Endodermal cell (in vitro differentiated cells): ENCODE measurements around the gene OBSCN. TPM values are rescaled to one million over a fixed set of nuclear protein-coding genes. Genes with fewer than 3 reads are reported as not detected.

Experiments
- DNase-seq: peaks from one replicate; pipeline ENCODE4 v3.0.0-alpha.2; 2017
- H3K27ac ChIP-seq: 2 replicates; pipeline ENCODE4 v1.5.1; 2013; ENCODE audit warnings: mild to moderate bottlenecking, low read depth, low read length, moderate library complexity
- H3K27me3 ChIP-seq: 2 replicates; pipeline ENCODE4 v1.6.1; 2013; ENCODE audit warnings: mild to moderate bottlenecking, low read length, moderate library complexity; ENCODE audit not compliant: insufficient read depth, control insufficient read depth, poor library complexity, severe bottlenecking
- H3K36me3 ChIP-seq: 2 replicates; pipeline ENCODE4 v1.7.0; 2013; ENCODE audit warnings: mild to moderate bottlenecking, low read length, moderate library complexity; ENCODE audit not compliant: control insufficient read depth, insufficient read depth
- H3K4me1 ChIP-seq: one replicate; pipeline ENCODE4 v1.7.0; 2013; ENCODE audit warnings: low read length; ENCODE audit not compliant: control insufficient read depth, insufficient read depth
- H3K4me3 ChIP-seq: 2 replicates; pipeline ENCODE4 v1.5.1; 2013; ENCODE audit warnings: mild to moderate bottlenecking, low read length, moderate library complexity
- H3K9ac ChIP-seq: 2 replicates; pipeline ENCODE4 v1.6.1; 2013; ENCODE audit warnings: mild to moderate bottlenecking, low read length, moderate library complexity; ENCODE audit not compliant: poor library complexity, severe bottlenecking; ENCODE audit errors: extremely low read depth
- H3K9me3 ChIP-seq: 2 replicates; pipeline ENCODE4 v1.6.1; 2013; ENCODE audit warnings: mild to moderate bottlenecking, low read length, moderate library complexity; ENCODE audit not compliant: control insufficient read depth
- H3K27ac Mint-ChIP-seq: 2 replicates; pipeline ENCODE4 v1.8.0; 2020; ENCODE audit warnings: mixed read lengths
- H3K27me3 Mint-ChIP-seq: 2 replicates; pipeline ENCODE4 v1.8.0; 2021; ENCODE audit warnings: mild to moderate bottlenecking, mixed read lengths; ENCODE audit not compliant: insufficient read depth
- H3K36me3 Mint-ChIP-seq: 2 replicates; pipeline ENCODE4 v1.8.0; 2020; ENCODE audit warnings: low read depth, mixed read lengths
- H3K4me1 Mint-ChIP-seq: 2 replicates; pipeline ENCODE4 v1.8.0; 2020; ENCODE audit warnings: mixed read lengths
- H3K4me3 Mint-ChIP-seq: 2 replicates; pipeline ENCODE4 v1.8.0; 2020; ENCODE audit warnings: mild to moderate bottlenecking, moderate library complexity, mixed read lengths
- H3K9me3 Mint-ChIP-seq: 2 replicates; pipeline ENCODE4 v1.8.0; 2020; ENCODE audit warnings: mild to moderate bottlenecking, mixed read lengths
- CTCF ChIP-seq: fragments of 200-600 bp; sonication (generic); conservative IDR thresholded peaks from 2 replicates; pipeline ENCODE4 v1.5.0; 2021; ENCODE audit warnings: antibody characterized with exemption, mild to moderate bottlenecking
- WGBS, 2 experiments: methylation state at CpG; one replicate each; pipeline versions ENCODE4 v1.1.5 to v1.1.7; 2013; ENCODE audit warnings: missing lambda C conversion rate in 2 of 2, mixed read lengths in 1 of 2; ENCODE audit not compliant: insufficient coverage in 1 of 2, insufficient read length in 1 of 2; 5-methylcytosine and 5-hydroxymethylcytosine counted together
- long read RNA-seq, 4 experiments: library from polyadenylated mRNA in 2 of 4; library from RNA in 1 of 4; library from capped mRNA in 1 of 4; stranded (forward) in 3 of 4; unstranded in 1 of 4; transcript quantifications; one replicate each; pipeline ENCODE4 v2.0.0, GENCODE V29; 2020 to 2021; ENCODE audit warnings: inconsistent platforms in 1 of 4
- polyA plus RNA-seq, 2 experiments: library from polyadenylated mRNA; stranded (reverse); fragments of 50-300 nt; gene quantifications; one replicate each; pipeline ENCODE4 v1.2.3, GENCODE V29; 2013
- total RNA-seq, 2 donors: library from RNA; stranded (reverse); fragmentation: NEBNext Ultra II Directional in 1 of 2; extraction: Animal tissue kit (Norgen Biotek cat#: 25700) in 1 of 2; gene quantifications; 2 replicates in 1 of 2; 3 replicates in 1 of 2; pipeline ENCODE4 v1.2.1, GENCODE V29; 2021

The OBSCN gene
- 10 to 100 TPM; 53.7 to 68.9 TPM for total RNA-seq
- polyA plus RNA-seq (2013, experiment 1 of 2) = 17.7 TPM
- 15.0 TPM for polyA plus RNA-seq (2013, experiment 2 of 2)
- long read RNA-seq, experiment 1, partial matches to known transcripts = 1 of 5 reads
- long read RNA-seq, experiment 1, other reads (novel, unspliced or antisense) = 4 of 5 reads
- long read RNA-seq, experiment 2, partial matches to known transcripts = 11 of 36 reads
- long read RNA-seq, experiment 2, other reads (novel, unspliced or antisense) = 25 of 36 reads
- long read RNA-seq, experiment 3, partial matches to known transcripts = 9 of 29 reads
- long read RNA-seq, experiment 3, other reads (novel, unspliced or antisense) = 19 of 29 reads
- long read RNA-seq, experiment 4, partial matches to known transcripts = 1 of 2 reads
- long read RNA-seq, experiment 4, other reads (novel, unspliced or antisense) = 1 of 2 reads

- Histone ChIP-seq H3K9ac (no peak within 1 kb of the TSS), H3K27ac (no peak within 1 kb of the TSS), H3K36me3 (no peaks in the 10 kb centered on the region), H3K27me3 (peaks cover 12% of the 10 kb centered on the region), H3K4me1 (peaks cover 5% of the 10 kb centered on the region), H3K4me3 (no peak within 1 kb of the TSS), H3K9me3 (no peaks in the 10 kb centered on the region)
- Mint-ChIP-seq H3K4me1 (peaks cover 3% of the 10 kb centered on the region), H3K4me3 (no peak within 1 kb of the TSS), H3K9me3 (peaks cover 2% of the 10 kb centered on the region), H3K27ac (no peak within 1 kb of the TSS), H3K36me3 (no peaks in the 10 kb centered on the region), H3K27me3 (peaks cover 55% of the 10 kb centered on the region)
- DNase-seq = no peak
- TF ChIP-seq CTCF = no peak
- WGBS, 2 experiments = 54 to 83% methylated on average over 7 to 30 of the region's 30 CpGs
Observed at GRCh38 chr1:228207851-228208821, at the start of gene OBSCN. OBSCN (plus strand) TSS chr1:228208044; CDS start chr1:228211784, 3,740 bp downstream.

- Mint-ChIP-seq H3K27me3 (peaks cover 23% of the 10 kb centered on the region), H3K9me3 (no peaks in the 10 kb centered on the region), H3K4me3 (no peak overlapping the region), H3K27ac (no peak overlapping the region), H3K4me1 (no peaks in the 10 kb centered on the region), H3K36me3 (no peaks in the 10 kb centered on the region)
- no peak for TF ChIP-seq CTCF
- Histone ChIP-seq H3K27ac (no peak overlapping the region), H3K36me3 (no peaks in the 10 kb centered on the region), H3K9ac (no peak overlapping the region), H3K4me1 (peaks cover 7% of the 10 kb centered on the region), H3K9me3 (no peaks in the 10 kb centered on the region), H3K4me3 (no peak overlapping the region), H3K27me3 (no peaks in the 10 kb centered on the region)
- 89 to 93% methylated on average over 27 to 98 of the region's 98 CpGs for WGBS, 2 experiments
- DNase-seq = no peak
Observed at GRCh38 chr1:228158151-228159007, 49.5 kb upstream of the OBSCN start.
